ENCODE data around the gene PTBP1. TPM values are rescaled to one million over a fixed set of nuclear protein-coding genes. Genes with fewer than 3 reads are reported as not detected.

PTBP1 gene
- total RNA-seq, 2 experiments from 2014 or later: 246 to 252 TPM

DNA sequence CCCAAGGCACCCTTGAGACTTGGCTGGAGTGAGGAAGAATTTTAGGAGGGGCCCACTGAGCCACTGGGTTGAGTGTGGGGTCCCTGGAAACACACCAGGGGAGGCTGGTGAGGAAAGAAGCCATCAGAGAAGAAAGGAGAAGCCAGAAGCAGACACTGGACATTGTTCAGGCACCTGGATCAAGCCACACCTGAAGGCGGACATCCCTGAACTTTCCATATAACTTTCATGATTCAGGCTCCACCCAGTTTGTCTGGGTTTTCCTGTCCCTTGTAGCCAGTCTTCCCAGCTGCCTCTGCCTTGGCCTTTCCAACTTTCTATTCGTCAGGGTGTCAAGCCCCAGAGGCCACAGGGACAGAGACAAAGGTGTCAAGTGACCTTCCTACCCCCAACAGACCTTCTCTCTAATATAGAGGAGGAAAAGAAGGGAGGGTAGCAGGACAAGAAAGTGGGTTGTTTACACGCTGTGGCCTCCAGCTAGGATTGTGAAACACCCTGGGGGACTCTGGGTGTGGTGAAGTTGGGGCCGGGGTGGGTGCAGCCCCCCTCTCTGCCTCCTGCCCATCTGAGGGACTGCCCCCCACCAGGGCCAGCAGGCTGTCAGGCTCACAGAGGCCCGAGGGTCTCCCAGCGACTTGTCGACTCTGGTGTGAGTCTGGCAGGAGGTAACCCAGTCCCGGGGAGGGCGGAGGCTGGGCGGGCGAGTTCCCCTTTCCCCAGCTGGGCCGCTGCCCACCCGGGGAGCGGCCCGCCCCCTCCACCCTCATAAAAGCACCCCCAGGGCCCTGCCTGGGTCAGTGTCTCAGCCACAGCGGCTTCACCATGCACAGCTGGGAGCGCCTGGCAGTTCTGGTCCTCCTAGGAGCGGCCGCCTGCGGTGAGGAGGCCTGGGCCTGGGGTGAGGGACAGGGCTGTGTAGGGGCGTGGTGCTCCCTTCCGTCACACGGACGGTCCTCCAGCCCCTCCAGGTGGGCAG, 61.9 kb downstream of the PTBP1 start, which contains the start of gene CFD:
Gene CFD (plus strand): TSS at position 797 of the 976 bp plus-strand sequence. CDS start 26 bp downstream, at position 823.
- H3K9me3 ChIP-seq (ENCODE audit: control insufficient read depth in 1 of 2, insufficient read depth in 1 of 2, low read length in 2 of 2): peaks cover 0 to 10% of the 10 kb centered on the region in 2 experiments
- intact Hi-C loops (cut with DNase I, micrococcal nuclease): loop anchor here in 1 of 2 experiments (2.0 kb wide), 1 partner anchor 124 kb away; no protein-coding TSS in a partner anchor
- DNase-seq (peak in 2 of 14 experiments; percentile 45 to 60), ATAC-seq (ENCODE audit: poor library complexity) (no peak)
- peaks cover 48% of the 10 kb centered on the region for H3K4me1 ChIP-seq (ENCODE audit: insufficient read depth, low read length)
- peaks cover 17% of the 10 kb centered on the region for H3K4me1 Mint-ChIP-seq (ENCODE audit: low read depth)
- no peaks in the 10 kb centered on the region for H3K36me3 ChIP-seq (ENCODE audit: insufficient read depth, low read length)
- H3K9me3 Mint-ChIP-seq: no peaks in the 10 kb centered on the region
- H3K4me3 ChIP-seq (ENCODE audit: low read length): peak within 1 kb of the TSS; percentile 7
- no peak within 1 kb of the TSS for H3K27ac Mint-ChIP-seq
- H3K4me3 Mint-ChIP-seq: peak within 1 kb of the TSS; percentile 42
- peaks cover 10% of the 10 kb centered on the region for H3K27me3 Mint-ChIP-seq
- TF ChIP-seq, protein P1, sequence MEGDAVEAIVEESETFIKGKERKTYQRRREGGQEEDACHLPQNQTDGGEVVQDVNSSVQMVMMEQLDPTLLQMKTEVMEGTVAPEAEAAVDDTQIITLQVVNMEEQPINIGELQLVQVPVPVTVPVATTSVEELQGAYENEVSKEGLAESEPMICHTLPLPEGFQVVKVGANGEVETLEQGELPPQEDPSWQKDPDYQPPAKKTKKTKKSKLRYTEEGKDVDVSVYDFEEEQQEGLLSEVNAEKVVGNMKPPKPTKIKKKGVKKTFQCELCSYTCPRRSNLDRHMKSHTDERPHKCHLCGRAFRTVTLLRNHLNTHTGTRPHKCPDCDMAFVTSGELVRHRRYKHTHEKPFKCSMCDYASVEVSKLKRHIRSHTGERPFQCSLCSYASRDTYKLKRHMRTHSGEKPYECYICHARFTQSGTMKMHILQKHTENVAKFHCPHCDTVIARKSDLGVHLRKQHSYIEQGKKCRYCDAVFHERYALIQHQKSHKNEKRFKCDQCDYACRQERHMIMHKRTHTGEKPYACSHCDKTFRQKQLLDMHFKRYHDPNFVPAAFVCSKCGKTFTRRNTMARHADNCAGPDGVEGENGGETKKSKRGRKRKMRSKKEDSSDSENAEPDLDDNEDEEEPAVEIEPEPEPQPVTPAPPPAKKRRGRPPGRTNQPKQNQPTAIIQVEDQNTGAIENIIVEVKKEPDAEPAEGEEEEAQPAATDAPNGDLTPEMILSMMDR (IDR thresholded peaks at IDR 0.05): no peak
- H3K27ac ChIP-seq (ENCODE audit: low read depth in 1 of 2, low read length in 2 of 2): no peak within 1 kb of the TSS
- ChIA-PET CTCF (no interaction called here), POLR2A (interaction anchor here (1.0 to 1.6 kb wide), 3 partner anchors 34 to 125 kb away, joined by 3 to 5 read pairs (median 5); partner anchors contain the start of genes MED16, RNU6-9 and WDR18)
- H3K36me3 Mint-ChIP-seq (ENCODE audit: low read depth): no peaks in the 10 kb centered on the region
- peaks cover 12 to 16% of the 10 kb centered on the region in 2 experiments for H3K27me3 ChIP-seq (ENCODE audit: control insufficient read depth in 1 of 2, insufficient read depth in 2 of 2, low read length in 2 of 2)

DNA sequence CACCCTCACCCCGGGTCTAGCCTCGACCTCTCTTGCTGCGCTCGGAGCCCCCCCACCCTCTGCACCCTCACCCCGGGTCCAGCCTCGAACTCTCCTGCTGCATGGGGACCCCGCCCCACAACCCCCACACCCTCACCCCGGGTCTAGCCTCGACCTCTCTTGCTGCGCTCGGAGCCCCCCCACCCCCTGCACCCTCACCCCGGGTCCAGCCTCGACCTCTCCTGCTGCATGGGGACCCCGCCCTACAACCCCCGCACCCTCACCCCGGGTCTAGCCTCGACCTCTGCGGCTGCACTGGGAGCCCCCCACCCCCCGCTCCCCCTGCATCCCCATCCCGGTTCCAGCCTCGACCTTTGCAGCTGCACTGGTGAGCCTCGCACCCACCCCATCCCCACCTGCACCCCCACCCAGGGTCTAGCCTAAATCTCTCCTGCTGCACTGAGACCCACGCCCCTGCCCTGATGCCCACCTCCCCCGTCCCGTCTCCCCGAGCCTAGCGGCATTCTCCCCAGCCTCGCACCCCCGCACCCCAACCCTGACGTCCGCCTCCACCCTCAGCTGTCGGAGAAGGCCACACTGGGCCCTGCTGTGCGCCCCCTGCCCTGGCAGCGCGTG, 64.0 kb downstream of the PTBP1 start:
- ChIA-PET POLR2A (interaction anchor here (1.0 kb wide), 1 partner anchor 32 kb away, joined by 3 read pairs; the partner anchor contains the start of gene MED16), CTCF (interaction anchor here (1.2 kb wide), 1 partner anchor 59 kb away, joined by 3 read pairs; no protein-coding TSS in a partner anchor)
- ATAC-seq (ENCODE audit: poor library complexity) (no peak), DNase-seq (no peak)
- Mint-ChIP-seq H3K27me3 (peaks cover 7% of the 10 kb centered on the region), H3K4me1 (ENCODE audit: low read depth) (peaks cover 26% of the 10 kb centered on the region), H3K9me3 (no peaks in the 10 kb centered on the region), H3K27ac (no peak overlapping the region), H3K36me3 (ENCODE audit: low read depth) (no peaks in the 10 kb centered on the region), H3K4me3 (no peak overlapping the region)
- H3K36me3 ChIP-seq (ENCODE audit: insufficient read depth, low read length): no peaks in the 10 kb centered on the region
- peaks cover 49% of the 10 kb centered on the region for H3K4me1 ChIP-seq (ENCODE audit: insufficient read depth, low read length)
- no peak overlapping the region for H3K27ac ChIP-seq (ENCODE audit: low read depth in 1 of 2, low read length in 2 of 2)
- H3K4me3 ChIP-seq (ENCODE audit: low read length): no peak overlapping the region
- intact Hi-C loops (cut with DNase I, micrococcal nuclease): loop anchor here in 1 of 2 experiments (5.0 kb wide), 2 partner anchors 89 to 121 kb away; partner anchors contain the start of gene WDR18
- peaks cover 0 to 10% of the 10 kb centered on the region in 2 experiments for H3K9me3 ChIP-seq (ENCODE audit: control insufficient read depth in 1 of 2, insufficient read depth in 1 of 2, low read length in 2 of 2)
- TF ChIP-seq, protein P1 (IDR thresholded peaks at IDR 0.05): no peak
- peaks cover 9 to 16% of the 10 kb centered on the region in 2 experiments for H3K27me3 ChIP-seq (ENCODE audit: control insufficient read depth in 1 of 2, insufficient read depth in 2 of 2, low read length in 2 of 2)

Small RNAs within 50 kb of the gene (microRNA-seq; reads per million reads assigned to microRNA genes)
- gene MIR3187 (ENCODE audit: borderline microRNAs expressed, borderline replicate concordance): 1.2 reads per million
- 0.81 reads per million for gene MIR4745 (ENCODE audit: borderline microRNAs expressed, borderline replicate concordance)

Other genes starting within 250 kb of the PTBP1 start
- 10 to 100 TPM; 68.7 to 71.6 TPM for gene BSG, start 224.9 kb upstream of the PTBP1 start, total RNA-seq
- 1 to 10 TPM; 2.1 TPM for gene HCN2, start 207.6 kb upstream of the PTBP1 start, total RNA-seq
- gene POLRMT, start 163.9 kb upstream of the PTBP1 start, total RNA-seq: 10 to 100 TPM; 54.4 to 56.2 TPM
- gene FGF22, start 157.6 kb upstream of the PTBP1 start, total RNA-seq: under 1 TPM; 0.42 to 0.49 TPM
- 100 to 1,000 TPM; 112 to 119 TPM for gene RNF126, start 134.2 kb upstream of the PTBP1 start, total RNA-seq
- 1 to 10 TPM; 2.2 to 3.4 TPM for gene FSTL3, start 121.1 kb upstream of the PTBP1 start, total RNA-seq
- gene PRSS57, start 102.0 kb upstream of the PTBP1 start, total RNA-seq: not detected
- gene PALM, start 88.5 kb upstream of the PTBP1 start, total RNA-seq: not detected
- gene MISP, start 46.3 kb upstream of the PTBP1 start, total RNA-seq: not detected
- gene PLPPR3, start 24.5 kb downstream of the PTBP1 start, total RNA-seq: not detected
- under 1 TPM; 0.47 to 0.49 TPM for gene AZU1, start 30.4 kb downstream of the PTBP1 start, total RNA-seq
- not detected for gene PRTN3, start 43.5 kb downstream of the PTBP1 start, total RNA-seq
- gene ELANE, start 54.9 kb downstream of the PTBP1 start, total RNA-seq: not detected
- gene CFD, start 62.2 kb downstream of the PTBP1 start, total RNA-seq: 1 to 10 TPM; 2.3 to 2.9 TPM
- gene MED16, start 95.7 kb downstream of the PTBP1 start, total RNA-seq: 10 to 100 TPM; 25.8 to 30.1 TPM
- gene RNU6-9, start 96.0 kb downstream of the PTBP1 start, total RNA-seq: not detected
- 100 to 1,000 TPM; 309 to 313 TPM for gene R3HDM4, start 115.8 kb downstream of the PTBP1 start, total RNA-seq
- 1 to 10 TPM; 1.5 to 1.6 TPM for gene KISS1R, start 119.9 kb downstream of the PTBP1 start, total RNA-seq
- 1 to 10 TPM; 3.7 to 4.1 TPM for gene ARID3A, start 128.6 kb downstream of the PTBP1 start, total RNA-seq
- gene WDR18, start 186.9 kb downstream of the PTBP1 start, total RNA-seq: 10 to 100 TPM; 16.8 to 17.1 TPM
- under 1 TPM; 0.17 to 0.22 TPM for gene GRIN3B, start 203.0 kb downstream of the PTBP1 start, total RNA-seq
- 100 to 1,000 TPM; 388 to 390 TPM for gene TMEM259, start 223.7 kb downstream of the PTBP1 start, total RNA-seq
- not detected for gene RNU6-2, start 224.1 kb downstream of the PTBP1 start, total RNA-seq
- 100 to 1,000 TPM; 307 to 318 TPM for gene CNN2, start 229.2 kb downstream of the PTBP1 start, total RNA-seq
- gene ABCA7, start 242.7 kb downstream of the PTBP1 start, total RNA-seq: 100 to 1,000 TPM; 114 to 118 TPM

Measured in CD4-positive, alpha-beta T cell (primary cell).